Measurements from ENCODE around the gene MED7.

DNA sequence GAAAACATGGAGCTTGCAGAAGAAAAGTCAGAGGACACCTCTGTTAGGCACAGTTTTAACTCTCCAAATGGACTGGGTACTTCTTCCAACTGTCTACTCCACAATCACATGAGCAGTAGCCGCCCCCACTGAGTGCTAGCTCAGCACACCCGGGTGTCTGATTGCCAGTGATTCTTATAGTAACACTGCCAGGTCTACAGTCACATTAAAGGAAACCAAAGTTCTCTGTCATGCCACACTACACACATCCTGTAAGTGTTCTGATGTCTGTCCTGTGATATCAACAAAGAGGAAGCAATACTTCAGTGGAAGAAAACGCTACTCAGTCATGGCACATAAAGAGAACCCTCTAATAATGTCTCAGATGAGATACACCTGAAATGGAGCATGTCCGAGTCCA lies 33.7 kb downstream of the MED7 start, which contains the start of gene HAVCR2:
- TF ChIP-seq, protein P1, sequence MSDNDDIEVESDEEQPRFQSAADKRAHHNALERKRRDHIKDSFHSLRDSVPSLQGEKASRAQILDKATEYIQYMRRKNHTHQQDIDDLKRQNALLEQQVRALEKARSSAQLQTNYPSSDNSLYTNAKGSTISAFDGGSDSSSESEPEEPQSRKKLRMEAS (IDR thresholded peaks at IDR 0.05): no peak
- TF ChIP-seq, protein P2, sequence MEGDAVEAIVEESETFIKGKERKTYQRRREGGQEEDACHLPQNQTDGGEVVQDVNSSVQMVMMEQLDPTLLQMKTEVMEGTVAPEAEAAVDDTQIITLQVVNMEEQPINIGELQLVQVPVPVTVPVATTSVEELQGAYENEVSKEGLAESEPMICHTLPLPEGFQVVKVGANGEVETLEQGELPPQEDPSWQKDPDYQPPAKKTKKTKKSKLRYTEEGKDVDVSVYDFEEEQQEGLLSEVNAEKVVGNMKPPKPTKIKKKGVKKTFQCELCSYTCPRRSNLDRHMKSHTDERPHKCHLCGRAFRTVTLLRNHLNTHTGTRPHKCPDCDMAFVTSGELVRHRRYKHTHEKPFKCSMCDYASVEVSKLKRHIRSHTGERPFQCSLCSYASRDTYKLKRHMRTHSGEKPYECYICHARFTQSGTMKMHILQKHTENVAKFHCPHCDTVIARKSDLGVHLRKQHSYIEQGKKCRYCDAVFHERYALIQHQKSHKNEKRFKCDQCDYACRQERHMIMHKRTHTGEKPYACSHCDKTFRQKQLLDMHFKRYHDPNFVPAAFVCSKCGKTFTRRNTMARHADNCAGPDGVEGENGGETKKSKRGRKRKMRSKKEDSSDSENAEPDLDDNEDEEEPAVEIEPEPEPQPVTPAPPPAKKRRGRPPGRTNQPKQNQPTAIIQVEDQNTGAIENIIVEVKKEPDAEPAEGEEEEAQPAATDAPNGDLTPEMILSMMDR (IDR thresholded peaks at IDR 0.05; ENCODE audit: control extremely low read depth in 1 of 3, insufficient read depth in 1 of 3, low read depth in 1 of 3, low read length in 3 of 3): no peak
- TF ChIP-seq JUND (IDR thresholded peaks at IDR 0.05; ENCODE audit: low read length): no peak
